ENCODE data around the gene CYP1B1. TPM values are rescaled to one million over a fixed set of nuclear protein-coding genes. Genes with fewer than 3 reads are reported as not detected.

Gene CYP1B1
- total and polyA plus RNA-seq, 2 of the 4 experiments (the other 2 are of a cell fraction) = 0.65 to 1.1 TPM

GRCh38 chr2:38095079-38095995 lies 19.4 kb upstream of the CYP1B1 start (continued):
- no peak for TF ChIP-seq RCOR1 (IDR thresholded peaks at IDR 0.05; ENCODE audit: insufficient replicate concordance, low read length)
- TF ChIP-seq CHD1 (IDR thresholded peaks at IDR 0.05; ENCODE audit: low read depth, low read length) = no peak
- no peak for TF ChIP-seq MAZ (IDR thresholded peaks at IDR 0.05; ENCODE audit: borderline replicate concordance, low read depth, low read length)

All from IMR-90 (cell line).